Heart right ventricle (tissue), 16 donors: ENCODE measurements around the gene ADTRP. TPM values are rescaled to one million over a fixed set of nuclear protein-coding genes. Genes with fewer than 3 reads are reported as not detected.

Experiments used
- ATAC-seq, 8 donors: fragments of 200-7000 bp; cut with Tn5 transposase; one replicate each; pipeline ENCODE4 v1.9.1; 2020; ENCODE audit warnings: mild to moderate bottlenecking in 8 of 8, moderate library complexity in 8 of 8, moderate number of reproducible peaks in 1 of 8
- DNase-seq, 2 donors: peaks; one replicate each; pipeline ENCODE4 v3.0.0-alpha.2; 2020
- H3K27ac ChIP-seq, 10 donors: fragments of 200-600 bp; sonication (generic) in 2 of 10; one replicate each; pipeline versions ENCODE4 v1.5.0 to v1.8.0; 2020 to 2022; ENCODE audit warnings: mild to moderate bottlenecking in 3 of 10
- H3K27me3 ChIP-seq, 7 donors: fragments of 200-600 bp; one replicate each; pipeline ENCODE4 v1.8.0; 2021 to 2022; ENCODE audit warnings: mild to moderate bottlenecking in 2 of 7
- H3K36me3 ChIP-seq, 9 donors: fragments of 200-600 bp; sonication (generic) in 1 of 9; one replicate each; pipeline versions ENCODE4 v1.5.0 to v1.8.0; 2020 to 2022; ENCODE audit warnings: mild to moderate bottlenecking in 2 of 9
- H3K4me1 ChIP-seq, 9 donors: fragments of 200-600 bp; sonication (generic) in 1 of 9; one replicate each; pipeline versions ENCODE4 v1.5.0 to v1.8.0; 2020 to 2022; ENCODE audit warnings: mild to moderate bottlenecking in 4 of 9
- H3K4me3 ChIP-seq, 10 donors: fragments of 200-600 bp; sonication (generic) in 2 of 10; one replicate each; pipeline versions ENCODE4 v1.5.0 to v1.8.0; 2020 to 2022; ENCODE audit warnings: mild to moderate bottlenecking in 7 of 10, moderate library complexity in 2 of 10
- H3K9me3 ChIP-seq, 11 donors: fragments of 200-600 bp in 10 of 11; sonication (generic) in 2 of 11; one replicate each; pipeline versions ENCODE4 v1.5.0 to v1.8.0; 2013 to 2022; ENCODE audit warnings: mild to moderate bottlenecking in 2 of 11, control low read depth in 1 of 11, moderate library complexity in 1 of 11
- CTCF ChIP-seq, 9 donors: fragments of 200-600 bp; sonication (generic) in 2 of 9; IDR thresholded peaks; one replicate each; pipeline versions ENCODE4 v1.5.0 to v1.8.0; 2021 to 2022; ENCODE audit warnings: antibody characterized with exemption in 9 of 9, mild to moderate bottlenecking in 5 of 9, moderate library complexity in 1 of 9
- WGBS, 2 donors: extraction: QIAGEN DNeasy Blood & Tissue Kit; methylation state at CpG; one replicate each; pipeline ENCODE4 v1.1.7; 2013; ENCODE audit warnings: inconsistent platforms in 1 of 2; 5-methylcytosine and 5-hydroxymethylcytosine counted together
- intact Hi-C, 10 donors: fragments of 100-400 bp; cut with DNase I; formaldehyde crosslinking; loops; one replicate each; pipeline versions ENCODE4 v1.11.1 to v1.14.2; 2022
- polyA plus RNA-seq, 2 donors: library from polyadenylated mRNA; stranded (reverse); fragments of 200-250 nt; gene quantifications; one replicate each; pipeline ENCODE4 v1.2.3, GENCODE V29; 2013
- total RNA-seq, 10 donors: library from RNA; stranded (reverse); fragmentation: NEBNext Ultra II Directional in 3 of 10; extraction: Animal tissue kit (Norgen Biotek cat#: 25700) in 3 of 10; gene quantifications; one replicate each; pipeline versions ENCODE4 v1.2.1 to v1.2.4, GENCODE V29; 2021 to 2023
- donor health status: Arrhythmogenic right ventricular cardiomyopathy.
- donor health status: ischemic (EF 13 %, LVEDD 7.1; RV severe dilation, severe dysfunction).
- donor health status: healthy with polysubstance abuse.
- donor health status: DM: no; HTN: yes; CAD: no.
- donor health status: DM: no; HTN: no; CAD: no.
- donor health status: ischemic (EF 25% LVEDD 6.9; RV normal size, moderate dysfunction).
- donor health status: ischemic (EF 25% LVEDD 5.7; RV mildly dilated, moderate dysfunction).
- donor health status: healthy.
- donor health status: DM: yes; HTN: yes; CAD: no.
- donor health status: Ischemic cardiomyopathy.
- donor health status: ischemic (EF 35%, LVEDD 5.7; RV mildly dilated, moderate dysfunction).
- donor health status: nonischemic (EF 11% LVEDD 7.7; RV severe dilation, severe dysfunction).
- donor health status: DM: yes; HTN: yes; CAD: no.
- donor health status: PGD.
- donor health status: ischemic (EF 29% LVEDD 5.4; RV normal size, mild dysfunction).
- donor health status: nonischemic (EF 23%, LVEDD 6.1; RV moderate dilation, normal function).

The ADTRP gene
- total and polyA plus RNA-seq, 12 donors = 0.14 to 0.37 (median 0.24) TPM; not detected in 9

- H3K27ac ChIP-seq = no peak overlapping the region
- WGBS, 2 donors = 96% methylated on average over 4 of the region's 4 CpGs
- no peaks in the 10 kb centered on the region for H3K27me3 ChIP-seq
- no peaks in the 10 kb centered on the region for H3K36me3 ChIP-seq
- no peak overlapping the region for H3K4me3 ChIP-seq
- no peak for ATAC-seq
- intact Hi-C loops = loop anchor here in 2 of 10 donors (5.0 to 10.0 kb wide), 2 partner anchors 190 to 192 kb away; no protein-coding TSS in a partner anchor
- H3K4me1 ChIP-seq = peaks cover 0 to 26% (median 14%) of the 10 kb centered on the region in 9 donors
- TF ChIP-seq CTCF (IDR thresholded peaks at IDR 0.05) = no peak
- DNase-seq = no peak
- H3K9me3 ChIP-seq = no peaks in the 10 kb centered on the region
Measured at GRCh38 chr6:11814819-11815218, 36.2 kb upstream of the ADTRP start.

- intact Hi-C loops = loop anchor here in 2 of 10 donors (5.0 to 10.0 kb wide), 2 partner anchors 191 to 193 kb away; no protein-coding TSS in a partner anchor
- TF ChIP-seq CTCF (IDR thresholded peaks at IDR 0.05) = no peak
- Histone ChIP-seq H3K4me3 (no peak overlapping the region), H3K27me3 (no peaks in the 10 kb centered on the region), H3K27ac (no peak overlapping the region), H3K4me1 (peaks cover 0 to 33% (median 20%) of the 10 kb centered on the region in 9 donors), H3K9me3 (no peaks in the 10 kb centered on the region), H3K36me3 (no peaks in the 10 kb centered on the region)
- 87 to 90% methylated on average over 2 of the region's 2 CpGs for WGBS, 2 donors
- ATAC-seq (no peak), DNase-seq (no peak)
Measured at GRCh38 chr6:11814106-11814505, 35.5 kb upstream of the ADTRP start.

GRCh38 chr6:11813606-11814005, 35.0 kb upstream of the ADTRP start:
- H3K4me1 ChIP-seq = peaks cover 0 to 33% (median 20%) of the 10 kb centered on the region in 9 donors
- WGBS, 2 donors = 74 to 77% methylated on average over 4 of the region's 4 CpGs
- H3K4me3 ChIP-seq = no peak overlapping the region
- no peak for ATAC-seq
- H3K36me3 ChIP-seq = no peaks in the 10 kb centered on the region
- no peak for TF ChIP-seq CTCF (IDR thresholded peaks at IDR 0.05)
- no peaks in the 10 kb centered on the region for H3K9me3 ChIP-seq
- no peak for DNase-seq
- H3K27me3 ChIP-seq = no peaks in the 10 kb centered on the region
- peak overlapping the region in 1 of 10 donors; percentile 1 for H3K27ac ChIP-seq
- intact Hi-C loops = loop anchor here in 2 of 10 donors (5.0 to 10.0 kb wide), 2 partner anchors 191 to 194 kb away; no protein-coding TSS in a partner anchor

- H3K27ac ChIP-seq = no peak overlapping the region
- no peaks in the 10 kb centered on the region for H3K36me3 ChIP-seq
- DNase-seq (no peak), ATAC-seq (no peak)
- H3K4me3 ChIP-seq = no peak overlapping the region
- H3K4me1 ChIP-seq = peaks cover 0 to 33% (median 20%) of the 10 kb centered on the region in 9 donors
- 71 to 72% methylated on average over 2 of the region's 2 CpGs for WGBS, 2 donors
- no peaks in the 10 kb centered on the region for H3K27me3 ChIP-seq
- no peaks in the 10 kb centered on the region for H3K9me3 ChIP-seq
- intact Hi-C loops = loop anchor here in 2 of 10 donors (5.0 to 10.0 kb wide), 2 partner anchors 192 to 194 kb away; no protein-coding TSS in a partner anchor
- TF ChIP-seq CTCF (IDR thresholded peaks at IDR 0.05) = no peak
Measured at GRCh38 chr6:11812951-11813350, 34.3 kb upstream of the ADTRP start.
